ENCODE results near the gene NKTR.

NKTR gene

GRCh38 chr3:42696356-42697288 is 96.1 kb downstream of the NKTR start:
- no peak for DNase-seq (ENCODE audit: low read depth)

GRCh38 chr3:42697289-42698051 is 97.0 kb downstream of the NKTR start:
- no peak for DNase-seq (ENCODE audit: low read depth)

Measured in activated T-cell treated with anti-CD3 and anti-CD28 coated beads for 24 hours (primary cell).